GM19023 (cell line): ENCODE results near the gene COL4A1.

Experiments
- ATAC-seq: cut with Tn5 transposase; IDR thresholded peaks from one replicate; pipeline ENCODE4 v1.9.1; 2021; ENCODE audit warnings: mild to moderate bottlenecking, moderate library complexity; ENCODE audit not compliant: unreplicated experiment

COL4A1 gene

DNA sequence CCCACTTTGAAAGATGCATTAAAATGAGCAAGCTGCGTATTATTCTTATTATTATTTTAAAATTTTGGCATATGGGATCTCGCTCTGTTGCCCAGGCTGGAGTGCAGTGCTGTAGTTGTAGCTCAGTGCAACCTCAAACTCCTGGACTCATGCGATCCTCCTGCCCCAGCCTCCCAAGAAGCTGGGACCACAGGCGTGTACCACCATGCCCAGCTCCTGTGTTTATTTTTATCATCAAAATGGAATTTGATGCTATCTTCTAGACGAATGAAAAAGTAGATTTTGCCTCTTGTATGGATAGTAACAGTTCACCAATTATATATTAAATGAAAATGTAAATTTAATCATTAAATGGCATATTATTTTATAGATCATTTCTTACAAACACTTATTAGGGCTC, 43.6 kb downstream of the COL4A1 start:
- no peak for ATAC-seq

DNA sequence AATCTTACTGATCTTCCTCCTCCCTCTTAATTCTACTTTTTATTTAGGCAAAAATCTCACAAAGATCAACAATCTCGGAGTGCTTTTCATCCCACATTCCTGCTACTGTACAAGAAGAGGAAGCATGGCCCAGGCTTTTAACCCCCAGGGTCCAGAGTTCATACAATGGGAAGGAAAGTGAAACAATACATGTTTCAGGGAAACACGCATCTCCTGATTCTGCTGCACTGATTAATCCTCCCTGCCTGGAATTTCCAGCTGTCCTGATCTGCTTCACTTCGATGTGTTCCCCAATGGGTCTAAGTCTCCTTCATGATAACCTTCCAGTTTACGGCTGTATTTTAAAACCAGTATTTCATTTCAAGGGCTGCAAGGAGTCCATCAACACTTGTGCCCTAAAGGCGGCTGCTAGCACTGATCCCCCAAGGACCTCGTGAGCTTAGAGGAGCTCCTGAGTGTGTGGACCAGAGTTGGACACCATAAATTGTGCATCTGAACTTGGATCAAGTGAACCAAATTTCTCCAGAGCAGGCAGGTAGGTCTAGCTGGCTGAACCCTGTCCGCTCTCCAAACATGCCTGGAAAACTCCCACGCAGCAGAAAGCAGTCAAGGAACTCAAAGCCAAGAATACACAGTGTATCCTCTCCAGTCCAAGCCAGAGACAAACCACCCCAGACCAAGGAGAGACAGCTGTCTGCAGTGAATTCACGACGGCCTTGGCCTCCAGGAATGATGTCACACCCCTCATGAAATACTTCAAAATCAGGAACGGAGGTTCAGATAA, 44.3 kb downstream of the COL4A1 start:
- ATAC-seq = no peak

DNA sequence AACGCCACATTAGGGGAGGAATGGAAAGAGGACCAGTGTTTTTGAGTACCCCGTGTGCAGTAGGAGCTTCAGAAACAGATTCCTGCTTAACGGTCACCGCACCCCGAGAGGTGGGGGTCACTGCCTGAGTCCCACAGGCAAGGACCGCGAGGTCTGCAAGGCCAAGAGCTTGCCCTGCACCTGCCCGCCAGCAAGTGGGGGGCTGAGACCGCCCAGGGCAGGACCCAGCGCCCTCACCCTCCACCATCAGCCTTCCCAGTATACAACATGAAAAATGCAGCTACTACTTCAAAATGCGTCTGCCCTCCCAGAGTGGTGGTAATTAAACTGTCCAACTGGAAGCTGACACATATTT, 44.9 kb downstream of the COL4A1 start:
- no peak for ATAC-seq

DNA sequence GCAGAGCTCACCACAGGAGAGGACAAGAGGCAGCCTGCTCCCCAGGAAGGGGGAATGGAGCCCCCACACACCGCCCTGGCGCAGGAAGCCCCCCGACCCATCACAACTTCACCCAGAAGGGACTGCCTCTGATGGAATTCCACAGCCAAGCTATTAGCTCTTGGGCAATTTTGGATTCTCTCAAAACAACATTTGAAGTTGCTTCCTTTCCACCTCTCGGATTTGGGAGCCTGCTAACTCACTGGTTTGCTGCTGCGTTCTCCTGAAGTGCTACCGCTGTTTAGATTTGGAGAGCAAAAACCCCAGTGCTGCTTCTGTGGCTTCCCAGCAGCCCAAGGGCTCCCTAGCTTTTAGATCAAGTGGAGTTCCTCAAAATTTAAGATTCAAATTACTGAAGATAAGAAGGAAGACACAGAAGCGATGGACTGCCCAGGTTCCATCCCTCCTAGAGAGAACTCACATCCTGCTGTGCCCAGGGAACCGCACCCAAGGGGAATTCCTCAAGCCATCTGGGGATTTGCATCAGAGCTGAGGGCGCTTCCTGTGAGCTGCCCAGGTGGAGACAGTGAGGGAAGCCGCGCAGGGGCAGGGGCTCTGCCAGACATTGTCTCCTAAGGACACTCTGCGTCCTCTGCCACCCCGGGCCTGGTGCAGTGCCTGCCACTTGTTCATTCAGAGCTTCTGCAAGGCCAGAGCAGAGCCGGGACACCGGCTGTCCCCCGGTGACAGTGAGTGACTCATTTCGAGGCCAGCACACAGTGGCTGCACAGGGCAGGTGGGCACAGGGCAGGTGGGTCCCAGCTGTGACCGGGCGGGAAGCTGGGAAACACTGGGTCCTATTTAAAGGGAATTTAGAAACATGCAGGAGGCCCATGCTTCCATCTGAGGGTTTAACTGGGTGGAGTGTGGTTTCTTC, 45.5 kb downstream of the COL4A1 start:
- ATAC-seq = no peak

DNA sequence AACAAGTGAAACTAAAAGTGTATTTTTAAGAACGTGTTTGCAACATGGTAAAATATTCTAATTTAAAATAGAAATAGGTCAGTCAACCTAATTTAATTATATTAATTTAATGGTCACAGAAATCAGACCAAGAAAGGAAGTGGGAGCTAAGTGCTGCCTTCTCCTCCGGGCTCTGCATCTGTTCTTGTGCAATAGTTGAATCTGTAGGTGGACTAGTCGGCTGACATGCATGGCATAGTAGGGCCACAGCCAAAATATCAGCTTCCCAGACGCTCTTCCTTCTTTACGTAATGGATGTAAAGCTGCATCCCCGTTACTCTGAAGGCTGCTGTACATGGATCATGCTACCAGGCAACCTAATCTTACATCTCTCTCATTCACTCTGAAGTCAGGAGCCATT, 47.3 kb downstream of the COL4A1 start:
- no peak for ATAC-seq

DNA sequence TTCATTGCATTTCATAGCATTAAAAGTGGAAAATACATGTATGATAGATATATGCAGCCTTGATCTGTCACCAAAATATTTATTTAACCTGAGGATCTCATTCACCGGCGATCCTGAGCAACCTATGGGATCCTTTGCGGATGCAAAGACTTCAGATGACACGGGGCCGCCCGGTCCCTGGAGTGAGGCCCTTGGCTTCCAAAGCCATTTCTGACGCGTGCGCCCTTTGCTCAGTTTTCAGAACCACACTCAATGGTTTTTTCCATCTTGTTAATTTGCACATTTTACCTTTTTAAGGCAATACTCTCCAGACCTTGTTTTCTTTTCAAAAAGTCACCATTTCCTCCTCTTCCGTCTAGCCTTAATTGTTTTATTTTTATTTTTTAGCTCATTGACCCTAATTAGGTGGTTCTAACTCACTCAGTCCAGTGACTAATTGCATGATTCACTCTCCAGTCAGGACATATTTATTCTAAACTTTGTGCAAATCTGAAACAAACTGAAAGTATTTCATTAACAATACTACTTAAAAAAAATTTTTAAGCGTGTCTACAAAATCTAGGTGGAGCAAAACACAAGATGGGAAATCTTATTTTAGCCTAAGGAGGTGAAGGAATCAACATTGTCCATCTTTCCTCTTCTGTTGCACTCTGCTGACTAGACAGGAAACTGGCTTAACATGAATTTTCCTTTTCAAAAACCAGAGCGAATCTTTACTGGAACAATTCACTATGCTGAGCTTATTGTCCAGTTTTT, 47.9 kb downstream of the COL4A1 start:
- ATAC-seq = no peak

DNA sequence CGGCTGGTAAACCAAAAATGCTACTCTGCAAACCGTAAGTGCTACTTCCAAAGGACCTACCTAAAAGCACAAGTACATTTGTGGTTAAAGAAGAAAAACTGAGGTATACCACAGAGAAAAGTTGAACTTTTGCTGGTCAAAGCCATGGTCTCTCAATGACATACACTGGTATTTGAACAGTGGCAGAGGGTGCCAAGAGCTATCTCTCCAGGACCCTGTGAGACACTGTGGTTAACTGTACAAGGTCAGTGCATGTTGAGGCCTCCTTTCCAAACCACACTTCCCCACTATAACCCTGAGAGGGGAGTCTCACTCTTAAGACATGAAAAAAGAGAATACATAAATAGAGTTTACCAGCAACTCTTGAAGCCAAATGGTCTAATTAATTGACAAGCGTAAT, 49.5 kb downstream of the COL4A1 start:
- ATAC-seq = no peak

DNA sequence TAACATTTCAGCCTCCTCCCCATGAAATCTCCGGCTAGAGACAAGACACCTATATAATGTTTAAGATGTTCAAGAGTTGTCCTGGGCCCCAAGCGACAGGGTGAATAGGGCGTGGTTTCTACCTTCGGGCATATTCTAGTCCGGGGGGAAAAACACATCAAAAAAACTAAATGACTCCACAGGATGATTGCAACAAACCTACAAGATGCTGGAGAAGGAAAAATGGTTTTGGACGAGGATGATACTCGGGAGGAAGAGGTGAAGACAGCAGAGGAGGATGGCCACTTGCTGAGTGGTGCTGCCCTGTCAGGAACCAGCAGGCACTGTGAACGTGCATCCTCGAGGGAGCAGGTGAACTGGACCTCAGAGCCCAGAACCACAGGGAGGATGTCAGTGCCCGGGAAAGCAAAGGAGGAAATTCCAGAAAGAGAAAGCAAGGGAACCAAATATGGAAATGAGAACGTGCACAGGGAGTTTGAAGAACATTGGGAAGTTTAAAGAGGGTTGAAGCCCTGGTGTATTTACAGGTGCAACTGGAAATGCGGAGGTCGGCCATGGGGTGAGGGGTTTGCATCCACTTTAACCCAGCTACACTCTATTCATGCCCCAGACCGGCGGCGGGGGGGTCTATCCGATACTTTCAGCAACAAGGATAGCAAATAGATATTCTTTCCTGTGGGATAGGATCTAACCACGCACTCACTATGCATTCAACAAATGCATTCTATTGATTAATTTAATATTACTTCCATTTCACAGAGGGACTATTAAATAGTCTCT, 50.6 kb downstream of the COL4A1 start:
- ATAC-seq = no peak

DNA sequence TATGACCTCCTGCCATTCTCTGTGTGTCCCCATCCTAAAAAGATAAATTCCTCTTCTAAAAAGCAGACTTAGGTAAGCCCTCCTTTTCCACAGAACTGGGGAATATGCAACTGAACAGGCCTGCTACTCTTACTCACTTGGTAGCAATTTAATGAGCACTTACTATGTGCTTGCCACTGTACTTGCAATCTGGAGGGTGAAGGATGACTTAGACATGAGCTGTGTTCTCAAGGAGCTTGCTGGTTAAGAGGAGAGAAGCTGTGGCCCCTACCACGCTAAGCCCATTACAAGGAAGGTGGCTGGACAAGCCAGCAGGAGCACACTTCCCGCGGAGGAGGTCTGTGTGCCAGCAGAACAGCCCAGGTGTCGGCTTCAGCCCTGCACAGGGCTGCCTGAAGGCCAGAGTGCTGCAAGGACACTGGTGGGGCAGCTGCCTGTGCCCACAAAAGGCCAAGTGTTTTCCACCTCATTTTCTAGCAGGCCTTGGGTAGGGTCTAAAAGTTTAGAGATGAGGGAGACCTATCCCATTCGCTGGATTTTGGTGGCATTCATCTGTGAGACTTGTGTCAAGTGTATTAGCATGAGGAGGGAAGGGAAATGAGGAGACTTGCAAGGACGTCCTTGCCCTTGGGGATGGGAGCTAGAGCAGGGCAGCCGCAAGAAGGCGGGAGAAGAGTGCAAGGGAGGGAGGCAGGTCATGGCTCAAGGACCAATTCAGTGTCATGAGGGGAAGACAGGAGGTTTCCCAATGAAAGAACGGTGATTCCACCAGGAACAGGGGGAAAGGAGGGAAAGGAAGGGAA, 52.0 kb downstream of the COL4A1 start:
- no peak for ATAC-seq

DNA sequence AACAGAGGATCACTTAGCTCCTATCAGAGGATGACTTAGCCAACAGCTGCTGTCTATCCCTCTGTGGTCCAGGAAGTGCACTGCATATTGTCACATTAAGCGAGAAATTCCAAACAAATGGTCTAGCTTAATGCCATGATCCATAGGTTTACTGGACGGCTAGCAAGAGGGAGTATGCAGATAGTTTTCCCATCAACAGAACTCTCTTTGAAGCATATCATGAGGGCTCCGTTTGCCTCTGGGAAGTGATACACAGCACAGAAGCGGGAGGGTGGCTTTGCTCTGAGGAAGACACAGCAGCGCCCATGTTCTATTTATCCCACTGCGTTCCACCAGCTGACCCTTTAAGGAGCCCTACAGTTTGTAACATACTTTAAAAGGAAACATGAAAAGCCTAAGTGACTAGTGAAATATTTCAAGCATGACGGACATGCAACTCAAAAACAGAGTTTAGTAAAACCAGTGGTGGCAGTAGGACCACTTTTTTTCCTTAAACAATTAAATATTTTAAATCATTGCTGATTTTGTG, 52.7 kb downstream of the COL4A1 start:
- ATAC-seq = no peak

DNA sequence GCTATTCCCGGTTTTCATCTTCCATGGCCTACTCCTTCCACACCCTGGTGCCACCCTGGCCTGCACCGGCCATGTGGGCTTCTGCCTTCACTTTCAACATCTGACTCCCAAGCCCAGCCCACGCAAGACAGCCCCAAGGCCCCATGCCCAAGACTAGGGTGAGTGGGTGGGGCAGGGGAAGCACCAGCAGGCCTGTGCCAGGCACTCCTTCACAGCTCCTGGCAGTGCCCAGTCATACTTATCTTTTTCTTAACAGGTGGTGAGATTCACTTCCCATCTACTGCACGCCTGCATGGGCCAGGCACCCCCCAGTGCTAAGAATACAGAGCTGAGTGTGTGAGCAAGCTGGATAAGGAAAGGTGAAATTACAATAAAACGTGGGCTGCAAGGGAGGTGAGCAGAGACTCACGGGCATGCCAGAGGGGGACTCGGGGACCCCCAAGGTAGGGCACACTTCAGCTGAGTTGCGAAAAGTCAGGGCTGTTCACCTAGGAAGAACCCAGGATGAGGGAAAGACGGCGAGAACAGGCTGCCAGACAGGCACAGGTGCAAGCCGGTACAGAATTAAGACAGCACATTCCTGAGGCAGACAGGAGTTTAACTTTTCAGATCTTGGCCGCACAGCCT, 55.7 kb downstream of the COL4A1 start:
- no peak for ATAC-seq

DNA sequence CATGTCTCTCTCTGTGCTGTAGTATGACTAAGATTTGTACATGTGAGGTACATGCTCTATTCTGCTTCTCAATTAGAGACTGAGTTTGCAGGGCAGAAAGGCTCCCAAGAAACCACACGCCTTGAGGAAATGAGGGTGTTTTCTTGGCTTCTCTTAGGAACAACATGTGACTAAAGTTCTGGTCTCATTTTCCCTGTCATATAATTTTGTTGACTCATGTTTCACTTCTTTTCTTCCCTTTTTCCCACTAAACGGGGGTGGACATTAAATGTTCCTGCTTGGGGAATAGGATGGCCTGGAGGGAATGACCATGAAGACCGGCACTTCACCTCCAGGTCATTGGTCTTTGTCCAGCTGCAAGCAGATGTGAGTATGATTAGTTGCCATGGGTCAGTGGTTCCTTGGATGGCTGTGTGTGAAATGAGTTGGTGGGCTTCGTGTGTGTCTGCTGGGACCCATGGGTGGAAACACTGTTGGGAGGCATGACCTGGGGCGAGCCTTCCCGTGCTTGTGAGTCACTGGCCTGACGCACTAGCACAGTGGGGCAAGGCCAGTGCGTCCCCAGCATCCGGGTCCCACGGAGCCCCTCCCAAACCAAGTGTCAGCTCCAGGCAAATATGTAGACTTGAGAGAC, 56.6 kb downstream of the COL4A1 start:
- ATAC-seq = no peak

DNA sequence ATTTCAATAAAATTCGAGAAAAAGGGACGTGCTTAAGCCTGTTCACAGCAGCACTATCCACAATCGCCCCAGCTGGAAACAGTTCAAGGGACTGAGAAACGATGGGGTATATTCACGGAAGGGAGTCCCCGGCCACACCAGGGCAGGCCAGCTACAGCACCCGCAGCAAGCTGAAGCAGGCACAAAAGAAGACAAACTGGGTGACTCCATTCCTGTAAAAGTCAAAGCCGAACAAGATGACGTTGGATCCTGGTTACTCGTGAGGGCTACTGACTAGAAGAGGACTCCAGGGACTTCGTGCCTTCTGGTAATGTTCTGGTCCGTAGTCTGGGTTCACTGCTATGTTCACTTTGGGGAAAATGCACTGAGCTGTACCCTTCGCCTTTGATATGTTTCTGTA, 57.6 kb downstream of the COL4A1 start:
- ATAC-seq = no peak

DNA sequence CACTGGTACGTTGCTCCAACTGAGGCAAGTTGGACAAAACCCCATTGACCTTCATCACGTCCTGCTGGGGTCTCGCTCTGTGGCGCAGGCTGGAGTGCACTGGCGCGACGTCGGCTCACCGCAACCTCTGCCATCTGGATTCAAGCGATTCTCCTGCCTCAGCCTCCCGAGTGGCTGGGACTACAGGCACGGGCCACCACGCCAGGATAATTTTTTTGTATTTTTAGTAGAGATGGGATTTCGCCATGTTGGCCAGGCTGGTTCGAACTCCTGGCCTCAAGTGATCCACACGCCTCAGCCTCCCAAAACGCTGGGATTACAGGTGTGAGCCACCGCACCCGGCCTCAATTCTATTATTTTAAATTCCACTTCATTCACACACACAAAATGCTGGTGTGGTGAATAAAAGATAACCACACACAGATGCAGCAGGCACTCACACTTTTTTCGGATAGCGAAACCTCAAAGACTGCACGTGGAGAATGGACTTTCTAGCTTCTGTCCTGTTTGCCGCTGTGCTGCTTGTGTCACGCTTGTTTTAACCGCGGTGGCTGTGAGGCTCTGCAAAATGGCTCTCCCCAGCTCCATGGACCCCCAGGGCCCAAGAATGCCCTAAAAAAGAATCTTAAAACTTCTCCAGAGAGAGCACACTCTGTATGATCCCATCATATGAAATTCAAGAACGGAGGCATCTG, 58.4 kb downstream of the COL4A1 start:
- ATAC-seq = no peak

DNA sequence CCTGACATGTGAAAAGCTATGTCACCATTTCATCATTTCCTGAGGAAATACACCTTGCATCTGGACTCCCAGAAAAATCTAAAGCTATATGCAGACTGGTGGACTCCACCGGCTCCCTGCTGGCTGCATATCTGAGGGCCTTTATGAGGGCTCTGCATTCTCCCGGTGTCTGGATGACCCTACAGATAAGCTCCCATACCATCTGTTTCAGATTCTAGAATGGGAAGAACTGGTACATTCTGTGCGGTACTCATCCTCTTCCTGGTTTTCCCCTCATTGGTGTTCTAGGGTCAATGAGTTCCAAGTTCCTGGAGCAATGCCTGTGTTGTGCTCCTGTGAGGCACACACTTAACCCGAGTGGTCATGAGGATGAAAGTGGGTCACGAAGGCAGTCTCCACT, 60.4 kb downstream of the COL4A1 start:
- ATAC-seq = no peak

DNA sequence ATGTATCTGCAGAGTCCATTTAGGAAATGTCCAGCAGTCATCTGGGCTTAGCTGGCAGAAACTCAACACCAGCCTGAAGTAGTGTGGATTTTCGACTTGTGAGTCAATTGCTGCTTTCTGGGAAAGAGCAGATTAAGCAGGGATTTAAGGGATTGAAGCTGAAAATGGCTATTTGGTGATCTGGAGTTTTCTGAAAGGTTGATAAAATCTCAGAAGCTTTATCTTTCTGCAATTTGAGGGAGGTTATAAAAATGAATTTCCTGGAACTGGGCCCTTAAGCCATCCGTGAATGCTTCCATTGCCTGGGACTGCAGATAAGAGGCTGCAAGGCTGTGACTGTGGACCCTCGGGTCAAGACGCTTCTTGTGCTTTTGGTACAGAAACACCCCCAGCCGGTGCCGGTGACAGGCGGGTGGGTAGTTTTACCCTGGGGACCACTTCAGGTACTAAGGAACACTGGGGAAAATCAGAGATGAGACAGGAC, 61.5 kb downstream of the COL4A1 start:
- no peak for ATAC-seq

DNA sequence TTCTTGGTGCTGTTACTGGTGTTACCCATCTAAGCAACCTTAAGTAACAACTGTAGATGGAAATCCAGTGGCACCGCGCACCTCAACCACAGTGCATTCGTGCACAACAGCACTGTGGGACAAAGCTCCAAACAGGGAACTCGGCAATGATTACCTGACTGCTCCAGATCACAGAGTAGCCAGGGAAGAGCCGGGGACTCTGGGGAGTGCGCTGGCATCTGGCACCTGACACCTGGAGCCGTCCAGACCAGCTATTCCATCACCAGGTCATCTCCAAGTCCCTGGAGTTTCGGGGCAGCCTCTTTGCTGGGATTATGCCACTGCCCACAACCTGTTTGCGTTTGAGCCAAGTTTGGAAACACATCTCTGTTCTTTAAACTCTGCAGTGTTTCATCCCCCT, 62.0 kb downstream of the COL4A1 start:
- ATAC-seq = no peak
